Measurements from ENCODE around the gene KRTAP10-6. TPM values are rescaled to one million over a fixed set of nuclear protein-coding genes. Genes with fewer than 3 reads are reported as not detected.

Gene KRTAP10-6
- total and polyA plus RNA-seq, 2 of the 8 experiments (the other 6 are each of a cell fraction or from before 2014, with no cell fraction given) = 0.12 TPM; not detected in 1

- no peak for TF ChIP-seq MAX (IDR thresholded peaks at IDR 0.05)
- no peak for TF ChIP-seq SIRT6 (IDR thresholded peaks at IDR 0.05; ENCODE audit: low read length)
- no peak for TF ChIP-seq SAP30 (IDR thresholded peaks at IDR 0.05; ENCODE audit: insufficient read depth, insufficient replicate concordance, low read length)
- TF ChIP-seq CTCF (IDR thresholded peaks at IDR 0.05; ENCODE audit: control extremely low read depth in 1 of 3, insufficient read depth in 1 of 3, low read depth in 1 of 3, low read length in 3 of 3) = no peak
- TF ChIP-seq RFX5 (IDR thresholded peaks at IDR 0.05; ENCODE audit: borderline replicate concordance, low read depth, low read length) = no peak
- no peak for TF ChIP-seq NRF1 (IDR thresholded peaks at IDR 0.05; ENCODE audit: low read depth, low read length)
- no peak for TF ChIP-seq SIN3A (conservative IDR thresholded peaks at IDR 0.05 in 1 of 2, IDR thresholded peaks at IDR 0.05 in 1 of 2; ENCODE audit: low read depth in 1 of 2, low read length in 2 of 2)
Observed at GRCh38 chr21:44579056-44579832, 13.1 kb downstream of the KRTAP10-6 start (continued).
